ENCODE results near the gene SPON1.

DNA sequence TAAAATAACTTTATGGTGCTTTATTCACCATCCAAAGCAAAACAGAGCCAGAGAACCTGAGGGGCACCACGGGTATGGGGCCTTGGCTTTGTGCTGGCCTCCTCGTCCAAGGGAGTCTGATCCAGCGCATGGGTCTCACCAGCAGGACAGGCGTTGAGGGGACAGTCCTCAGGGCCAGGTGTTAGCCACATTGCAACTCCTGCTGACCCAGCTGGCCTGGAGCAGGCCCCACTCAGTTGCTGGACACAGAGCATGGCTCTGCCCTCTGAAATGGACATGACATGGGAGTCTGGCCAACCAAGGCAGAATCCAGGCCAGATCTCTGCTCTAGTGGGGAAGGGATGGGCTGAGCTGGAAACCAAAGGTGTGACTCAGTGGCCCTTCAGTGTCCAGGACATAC is 280.2 kb downstream of the SPON1 start:
- TF ChIP-seq CTCF (conservative IDR thresholded peaks at IDR 0.05; ENCODE audit: low read depth in 2 of 2) (no peak), EZH2 (IDR thresholded peaks at IDR 0.05; ENCODE audit: low read depth, unreplicated experiment) (no peak), ETS1 (IDR thresholded peaks at IDR 0.05) (no peak), JUNB (IDR thresholded peaks at IDR 0.05; ENCODE audit: unreplicated experiment) (no peak), CREB1 (CRISPR knock-in tag; IDR thresholded peaks at IDR 0.05; ENCODE audit: low read depth) (no peak), POLR2AphosphoS5 (IDR thresholded peaks at IDR 0.05; ENCODE audit: low read depth) (no peak), EZH2phosphoT487 (IDR thresholded peaks at IDR 0.05; ENCODE audit: unreplicated experiment) (no peak), ZNF114 (CRISPR knock-in tag; IDR thresholded peaks at IDR 0.05) (no peak)
- TF ChIP-seq, protein P1, sequence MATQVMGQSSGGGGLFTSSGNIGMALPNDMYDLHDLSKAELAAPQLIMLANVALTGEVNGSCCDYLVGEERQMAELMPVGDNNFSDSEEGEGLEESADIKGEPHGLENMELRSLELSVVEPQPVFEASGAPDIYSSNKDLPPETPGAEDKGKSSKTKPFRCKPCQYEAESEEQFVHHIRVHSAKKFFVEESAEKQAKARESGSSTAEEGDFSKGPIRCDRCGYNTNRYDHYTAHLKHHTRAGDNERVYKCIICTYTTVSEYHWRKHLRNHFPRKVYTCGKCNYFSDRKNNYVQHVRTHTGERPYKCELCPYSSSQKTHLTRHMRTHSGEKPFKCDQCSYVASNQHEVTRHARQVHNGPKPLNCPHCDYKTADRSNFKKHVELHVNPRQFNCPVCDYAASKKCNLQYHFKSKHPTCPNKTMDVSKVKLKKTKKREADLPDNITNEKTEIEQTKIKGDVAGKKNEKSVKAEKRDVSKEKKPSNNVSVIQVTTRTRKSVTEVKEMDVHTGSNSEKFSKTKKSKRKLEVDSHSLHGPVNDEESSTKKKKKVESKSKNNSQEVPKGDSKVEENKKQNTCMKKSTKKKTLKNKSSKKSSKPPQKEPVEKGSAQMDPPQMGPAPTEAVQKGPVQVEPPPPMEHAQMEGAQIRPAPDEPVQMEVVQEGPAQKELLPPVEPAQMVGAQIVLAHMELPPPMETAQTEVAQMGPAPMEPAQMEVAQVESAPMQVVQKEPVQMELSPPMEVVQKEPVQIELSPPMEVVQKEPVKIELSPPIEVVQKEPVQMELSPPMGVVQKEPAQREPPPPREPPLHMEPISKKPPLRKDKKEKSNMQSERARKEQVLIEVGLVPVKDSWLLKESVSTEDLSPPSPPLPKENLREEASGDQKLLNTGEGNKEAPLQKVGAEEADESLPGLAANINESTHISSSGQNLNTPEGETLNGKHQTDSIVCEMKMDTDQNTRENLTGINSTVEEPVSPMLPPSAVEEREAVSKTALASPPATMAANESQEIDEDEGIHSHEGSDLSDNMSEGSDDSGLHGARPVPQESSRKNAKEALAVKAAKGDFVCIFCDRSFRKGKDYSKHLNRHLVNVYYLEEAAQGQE (IDR thresholded peaks at IDR 0.05; ENCODE audit: unreplicated experiment) = no peak
